Measurements from ENCODE around the gene TEKT1.
"Not testable (repeated sequence)": the region's sequence is repeated elsewhere in the genome, so short reads cannot be mapped to it uniquely, and the experiment has no call there.

TEKT1 gene

DNA sequence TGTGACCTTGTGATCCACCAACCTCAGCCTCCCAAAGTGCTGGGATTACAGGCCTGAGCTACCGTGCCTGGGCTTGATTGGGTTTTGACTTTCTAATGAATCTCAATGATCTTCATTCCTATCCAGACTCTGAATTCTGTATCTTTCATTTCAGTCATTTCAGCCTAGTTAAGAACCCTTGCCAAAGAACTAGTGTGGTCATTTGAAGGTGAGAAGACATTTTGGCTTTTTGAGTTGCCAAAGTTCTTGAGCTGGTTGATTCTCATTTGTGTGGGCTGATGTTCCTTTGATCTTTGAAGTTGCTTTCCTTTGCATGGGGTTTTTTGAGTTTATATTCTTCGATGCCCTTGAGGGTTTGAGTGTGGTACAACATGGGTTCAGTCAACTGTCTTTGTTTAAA lies 30.6 kb upstream of the TEKT1 start:
- no peak overlapping the region for H3K4me3 ChIP-seq (replicated peaks; ENCODE audit: low read depth, low read length)
- no peak for DNase-seq (ENCODE audit: extremely low read depth, low read depth)
- TF ChIP-seq, protein P1, sequence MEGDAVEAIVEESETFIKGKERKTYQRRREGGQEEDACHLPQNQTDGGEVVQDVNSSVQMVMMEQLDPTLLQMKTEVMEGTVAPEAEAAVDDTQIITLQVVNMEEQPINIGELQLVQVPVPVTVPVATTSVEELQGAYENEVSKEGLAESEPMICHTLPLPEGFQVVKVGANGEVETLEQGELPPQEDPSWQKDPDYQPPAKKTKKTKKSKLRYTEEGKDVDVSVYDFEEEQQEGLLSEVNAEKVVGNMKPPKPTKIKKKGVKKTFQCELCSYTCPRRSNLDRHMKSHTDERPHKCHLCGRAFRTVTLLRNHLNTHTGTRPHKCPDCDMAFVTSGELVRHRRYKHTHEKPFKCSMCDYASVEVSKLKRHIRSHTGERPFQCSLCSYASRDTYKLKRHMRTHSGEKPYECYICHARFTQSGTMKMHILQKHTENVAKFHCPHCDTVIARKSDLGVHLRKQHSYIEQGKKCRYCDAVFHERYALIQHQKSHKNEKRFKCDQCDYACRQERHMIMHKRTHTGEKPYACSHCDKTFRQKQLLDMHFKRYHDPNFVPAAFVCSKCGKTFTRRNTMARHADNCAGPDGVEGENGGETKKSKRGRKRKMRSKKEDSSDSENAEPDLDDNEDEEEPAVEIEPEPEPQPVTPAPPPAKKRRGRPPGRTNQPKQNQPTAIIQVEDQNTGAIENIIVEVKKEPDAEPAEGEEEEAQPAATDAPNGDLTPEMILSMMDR (IDR thresholded peaks at IDR 0.05; ENCODE audit: low read depth, low read length, missing control alignments) = no peak

DNA sequence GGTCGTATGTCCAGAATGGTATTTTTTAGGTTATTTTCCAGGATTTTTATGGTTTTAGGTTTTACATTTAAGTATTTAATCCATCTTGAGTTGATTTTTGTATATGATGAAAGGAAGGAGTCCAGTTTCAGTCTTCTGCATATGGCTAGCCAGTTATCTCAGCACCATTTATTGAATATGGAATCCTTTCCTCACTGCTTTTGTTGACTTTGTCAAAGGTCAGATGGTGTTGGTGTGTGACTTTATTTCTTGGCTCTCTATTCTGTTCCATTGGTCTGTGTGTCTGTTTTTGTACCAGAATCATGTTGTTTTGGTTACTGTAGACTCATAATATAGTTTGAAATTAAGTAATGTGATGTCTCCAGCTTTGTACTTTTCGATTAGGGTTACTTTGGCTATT lies 26.4 kb upstream of the TEKT1 start:
- no peak for DNase-seq (ENCODE audit: extremely low read depth, low read depth)
- TF ChIP-seq, protein P1 (IDR thresholded peaks at IDR 0.05; ENCODE audit: low read depth, low read length, missing control alignments) = no peak
- no peak overlapping the region for H3K4me3 ChIP-seq (replicated peaks; ENCODE audit: low read depth, low read length)

DNA sequence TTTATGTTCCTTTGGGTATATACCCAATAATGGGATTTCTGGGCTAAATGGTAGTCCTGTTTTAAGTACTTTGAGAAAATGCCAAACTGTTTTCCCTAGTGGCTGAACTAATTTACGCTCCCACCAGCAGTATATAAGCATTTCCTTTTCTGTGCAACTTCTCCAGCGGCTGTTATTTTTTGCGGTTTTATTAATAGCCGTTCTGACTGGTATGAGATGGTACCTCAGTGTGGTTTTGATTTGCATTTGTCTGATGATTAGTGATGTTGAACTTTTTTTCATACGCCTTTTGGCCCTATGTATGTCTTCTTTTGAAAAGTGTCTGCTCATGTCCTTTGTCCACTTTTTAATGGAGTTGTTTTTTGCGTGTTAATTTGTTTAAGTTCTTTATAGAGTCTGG lies 25.8 kb upstream of the TEKT1 start:
- DNase-seq (ENCODE audit: extremely low read depth, low read depth) = no peak
- H3K4me3 ChIP-seq (replicated peaks; ENCODE audit: low read depth, low read length) = no peak overlapping the region
- TF ChIP-seq, protein P1 (IDR thresholded peaks at IDR 0.05; ENCODE audit: low read depth, low read length, missing control alignments) = no peak

DNA sequence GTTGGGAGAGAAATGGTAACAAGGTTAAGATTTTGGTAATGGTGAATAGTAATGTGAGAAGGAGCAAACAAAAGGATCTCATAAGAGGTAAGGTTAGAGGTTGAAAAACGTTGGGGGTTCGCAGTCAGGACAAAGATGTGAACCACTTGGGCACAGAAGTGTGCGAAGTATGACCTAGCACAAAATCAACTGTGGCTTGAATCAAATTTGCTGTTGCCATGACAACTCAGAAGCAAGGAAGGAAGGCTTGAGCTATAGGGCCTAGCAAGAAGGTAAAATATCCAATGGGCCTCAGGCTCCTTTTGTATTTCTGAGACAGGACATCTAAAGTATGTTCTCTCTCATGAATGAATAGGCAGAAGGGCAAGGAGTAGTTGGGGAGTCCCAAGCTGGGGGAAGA lies 24.5 kb upstream of the TEKT1 start:
- no peak overlapping the region for H3K4me3 ChIP-seq (replicated peaks; ENCODE audit: low read depth, low read length)
- DNase-seq (ENCODE audit: extremely low read depth, low read depth) = no peak
- TF ChIP-seq, protein P1 (IDR thresholded peaks at IDR 0.05; ENCODE audit: low read depth, low read length, missing control alignments) = no peak

DNA sequence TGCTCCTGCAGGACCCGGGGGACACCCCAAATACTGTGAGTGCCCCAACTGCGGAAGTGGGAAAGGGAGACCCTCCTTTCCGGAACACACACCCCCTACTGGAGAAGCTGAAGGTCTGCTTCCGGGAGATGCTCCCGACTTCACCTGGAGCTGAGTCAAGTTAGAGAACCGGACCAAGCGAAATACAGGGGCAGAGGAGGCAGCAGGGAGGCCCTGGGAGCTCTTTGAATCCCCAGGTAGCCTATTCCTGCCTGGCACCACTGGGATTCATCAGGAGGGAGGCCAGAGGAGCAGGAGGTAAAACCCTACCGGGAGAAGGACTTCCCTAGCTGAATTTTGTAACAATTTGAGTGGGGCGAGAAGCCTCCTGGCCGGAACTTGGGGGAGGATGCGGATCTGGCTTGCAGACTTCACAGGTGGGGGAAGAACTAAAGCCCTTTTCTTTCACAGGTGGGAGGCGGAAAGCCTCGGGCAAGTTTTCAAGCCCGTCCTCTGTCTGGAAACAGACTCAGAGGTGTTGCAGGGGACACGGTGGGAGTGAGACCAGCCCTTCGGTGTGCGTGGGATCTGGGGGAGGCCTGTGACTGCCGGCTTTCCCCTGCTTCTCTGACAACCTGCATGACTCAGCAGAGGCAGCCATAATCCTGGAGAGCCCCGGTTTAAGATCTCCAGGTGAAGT lies 22.4 kb upstream of the TEKT1 start:
- DNase-seq (ENCODE audit: extremely low read depth, low read depth) = no peak
- H3K4me3 ChIP-seq (replicated peaks; ENCODE audit: low read depth, low read length) = no peak overlapping the region
- TF ChIP-seq, protein P1 (IDR thresholded peaks at IDR 0.05; ENCODE audit: low read depth, low read length, missing control alignments) = peak; percentile 41

DNA sequence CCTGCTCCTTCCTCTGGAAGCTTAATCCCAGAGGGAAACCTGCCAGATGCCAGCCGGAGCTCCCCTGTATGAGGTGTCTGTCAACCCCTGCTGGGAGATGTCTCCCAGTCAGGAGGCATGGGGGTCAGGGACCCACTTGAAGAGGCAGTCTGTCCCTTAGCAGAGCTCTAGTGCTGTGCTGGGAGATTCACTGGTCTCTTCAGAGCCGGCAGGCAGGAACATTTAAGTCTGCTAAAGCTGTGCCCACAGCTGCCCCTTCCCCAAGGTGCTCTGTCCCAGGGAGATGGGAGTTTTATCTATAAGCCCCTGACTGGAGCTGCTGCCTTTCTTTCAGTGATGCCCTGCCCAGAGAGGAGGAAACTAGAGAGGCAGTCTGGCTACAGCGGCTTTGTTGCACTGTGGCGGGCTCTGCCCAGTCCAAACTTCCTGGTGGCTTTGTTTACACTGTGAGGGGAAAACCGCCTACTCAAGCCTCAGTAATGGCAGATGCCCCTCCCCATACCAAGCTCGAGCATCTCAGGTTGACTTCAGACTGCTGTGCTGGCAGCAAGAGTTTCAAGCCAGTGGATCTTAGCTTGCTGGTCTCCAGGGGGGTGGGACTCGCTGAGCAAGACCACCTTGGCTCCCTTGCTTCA lies 17.1 kb upstream of the TEKT1 start:
- not testable (repeated sequence) for DNase-seq (ENCODE audit: extremely low read depth, low read depth); H3K4me3 ChIP-seq (replicated peaks; ENCODE audit: low read depth, low read length)

DNA sequence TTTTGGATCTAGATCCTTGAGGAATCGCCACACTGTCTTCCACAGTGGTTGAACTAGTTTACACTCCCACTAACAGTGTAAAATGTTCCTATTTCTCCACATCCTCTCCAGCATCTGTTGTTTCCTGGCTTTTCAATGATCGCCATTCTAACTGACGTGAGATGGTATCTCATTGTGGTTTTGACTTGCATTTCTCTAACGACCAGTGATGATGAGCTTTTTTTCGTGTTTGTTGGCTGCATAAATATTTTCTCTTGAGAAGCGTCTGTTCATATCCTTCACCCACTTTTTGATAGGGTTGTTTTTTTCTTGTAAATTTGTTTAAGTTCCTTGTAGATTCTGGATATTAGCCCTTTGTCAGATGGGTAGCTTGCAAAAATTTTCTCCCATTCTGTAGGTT lies 14.6 kb upstream of the TEKT1 start:
- DNase-seq (ENCODE audit: extremely low read depth, low read depth); H3K4me3 ChIP-seq (replicated peaks; ENCODE audit: low read depth, low read length): not testable (repeated sequence)

DNA sequence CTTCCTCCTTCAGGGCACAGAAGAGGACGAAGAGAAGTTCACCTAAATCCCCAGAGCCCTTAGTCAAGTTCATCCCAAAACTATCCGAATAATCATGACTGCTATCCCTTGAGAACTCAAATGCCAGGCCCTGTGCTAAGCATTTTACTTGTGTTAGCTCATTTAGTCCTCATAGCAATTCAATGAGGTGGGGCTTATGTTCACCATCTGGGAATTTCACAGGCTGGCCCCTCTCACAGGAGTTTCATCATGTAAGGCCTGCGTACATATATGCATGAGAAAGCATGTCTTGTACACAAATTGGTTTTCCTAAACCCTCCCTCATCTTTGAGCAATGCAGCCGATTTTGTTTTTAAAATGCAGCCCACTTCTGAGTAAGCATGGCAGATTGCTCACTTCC lies 12.9 kb upstream of the TEKT1 start:
- DNase-seq (ENCODE audit: extremely low read depth, low read depth); H3K4me3 ChIP-seq (replicated peaks; ENCODE audit: low read depth, low read length): not testable (repeated sequence)

Data from HFF-Myc (cell line).